CD4-positive, alpha-beta memory T cell (primary cell): ENCODE measurements around the gene DNAJB13. TPM values are rescaled to one million over a fixed set of nuclear protein-coding genes. Genes with fewer than 3 reads are reported as not detected.
A peak's percentile ranks its signal among the peaks of the same experiment; 100 is the strongest.

Experiments
- CTCF ChIA-PET: fragments of 350-600 bp; sonication (Branson Sonifier 250); formaldehyde crosslinking; loops from one replicate; lab custom pipeline; 2021; ENCODE audit warnings: inconsistent platforms; ENCODE audit not compliant: partially characterized antibody; lab: Charles Lee
- POLR2A ChIA-PET: fragments of 350-600 bp; sonication (Branson Sonifier 250); formaldehyde crosslinking; loops from one replicate; lab custom pipeline; 2021; ENCODE audit not compliant: partially characterized antibody; lab: Charles Lee
- DNase-seq, 5 donors: peaks; one replicate each; pipeline versions ENCODE4 v3.0.0 to v3.0.0-alpha.2; 2020 to 2022; ENCODE audit warnings: mixed read lengths in 1 of 5
- H3K27ac ChIP-seq: one replicate; pipeline ENCODE4 v1.7.0; 2013; ENCODE audit warnings: low read depth, low read length
- H3K27me3 ChIP-seq: 2 replicates; pipeline ENCODE4 v1.7.0; 2013; ENCODE audit warnings: mild to moderate bottlenecking, low read length, moderate library complexity; ENCODE audit not compliant: insufficient read depth
- H3K36me3 ChIP-seq: 2 replicates; pipeline ENCODE4 v1.7.0; 2013; ENCODE audit warnings: mild to moderate bottlenecking, low read length, moderate library complexity; ENCODE audit not compliant: insufficient read depth
- H3K4me1 ChIP-seq: 2 replicates; pipeline ENCODE4 v1.7.0; 2013; ENCODE audit warnings: mild to moderate bottlenecking, low read length, moderate library complexity; ENCODE audit not compliant: insufficient read depth
- H3K4me3 ChIP-seq, 2 donors: one replicate each; pipeline ENCODE4 v1.7.0; 2013; ENCODE audit warnings: low read length in 2 of 2, mild to moderate bottlenecking in 1 of 2
- H3K9me3 ChIP-seq, 2 donors: one replicate each; pipeline ENCODE4 v1.7.0; 2013; ENCODE audit warnings: low read length in 2 of 2, control low read depth in 1 of 2; ENCODE audit not compliant: control insufficient read depth in 1 of 2
- H3K27ac Mint-ChIP-seq, 7 donors: one replicate each; pipeline ENCODE4 v1.8.0; 2020 to 2021; ENCODE audit warnings: mixed read lengths in 7 of 7, mild to moderate bottlenecking in 6 of 7, inconsistent platforms in 3 of 7, moderate library complexity in 3 of 7
- H3K27me3 Mint-ChIP-seq, 2 donors: one replicate each; pipeline ENCODE4 v1.8.0; 2020 to 2021; ENCODE audit warnings: mixed read lengths in 2 of 2
- H3K36me3 Mint-ChIP-seq, 2 donors: one replicate each; pipeline ENCODE4 v1.8.0; 2020 to 2021; ENCODE audit warnings: mixed read lengths in 2 of 2, inconsistent platforms in 1 of 2, mild to moderate bottlenecking in 1 of 2
- H3K4me1 Mint-ChIP-seq, 4 donors: one replicate each; pipeline ENCODE4 v1.8.0; 2020 to 2021; ENCODE audit warnings: mixed read lengths in 4 of 4, mild to moderate bottlenecking in 1 of 4
- H3K4me3 Mint-ChIP-seq, 8 donors: one replicate each; pipeline ENCODE4 v1.8.0; 2020 to 2021; ENCODE audit warnings: mixed read lengths in 8 of 8, mild to moderate bottlenecking in 7 of 8, moderate library complexity in 6 of 8, inconsistent platforms in 3 of 8
- H3K9me3 Mint-ChIP-seq, 8 donors: one replicate each; pipeline ENCODE4 v1.8.0; 2020 to 2021; ENCODE audit warnings: mixed read lengths in 8 of 8, mild to moderate bottlenecking in 5 of 8, inconsistent platforms in 3 of 8, moderate library complexity in 1 of 8
- intact Hi-C: fragments of 100-400 bp; cut with micrococcal nuclease; formaldehyde crosslinking; loops from one replicate; pipeline ENCODE4 v1.15.1; 2023
- polyA plus RNA-seq, 2 donors: library from polyadenylated mRNA; unstranded; fragments of 300-500 nt; fragmentation: Illumina TruSeq; gene quantifications; one replicate each; pipeline ENCODE4 v1.2.3, GENCODE V29; 2021
- total RNA-seq, 2 experiments: library from RNA; stranded (reverse); gene quantifications; one replicate each; pipeline ENCODE4 v1.2.3, GENCODE V29; 2021

Gene DNAJB13
- total and polyA plus RNA-seq, 4 experiments from 2014 or later: 0.23 to 0.53 (median 0.30) TPM; not detected in 1

DNA sequence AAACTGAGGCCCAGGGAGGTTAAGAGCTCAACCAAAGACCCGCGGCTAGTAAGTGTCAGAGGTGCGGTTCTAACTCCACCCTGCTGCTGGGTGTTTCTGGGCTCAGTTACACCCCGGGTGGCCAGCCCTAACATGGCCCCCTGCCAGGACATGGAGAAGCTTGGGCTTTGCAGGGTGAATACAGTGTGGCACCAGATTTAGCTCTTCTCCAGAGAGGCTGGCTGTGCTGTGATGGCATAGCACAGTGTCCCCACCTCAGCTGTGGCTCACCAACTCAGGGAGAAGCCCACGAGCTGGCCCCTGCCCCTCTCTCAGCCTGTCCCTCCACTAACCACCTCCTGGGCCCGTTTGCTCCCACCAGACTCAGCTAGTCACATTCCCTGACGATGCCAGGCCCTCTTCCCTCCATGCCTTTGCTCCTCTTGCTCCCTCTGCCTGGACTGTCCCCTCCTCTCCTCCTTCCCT is 51.0 kb downstream of the DNAJB13 start:
- H3K4me1 ChIP-seq: peaks cover 62% of the 10 kb centered on the region
- no peaks in the 10 kb centered on the region for H3K9me3 Mint-ChIP-seq
- POLR2A ChIA-PET: interaction anchor here (4.7 to 35.3 kb wide), 2 partner anchors 12 to 21 kb away, joined by 39 to 2221 read pairs; partner anchors contain the start of gene UCP2
- no peak for DNase-seq
- peaks cover 20 to 24% of the 10 kb centered on the region in 2 donors for H3K36me3 Mint-ChIP-seq
- no peaks in the 10 kb centered on the region for H3K27me3 Mint-ChIP-seq
- CTCF ChIA-PET: interaction anchor here (1.0 to 4.9 kb wide), 4 partner anchors 10 to 37 kb away, joined by 3 to 38 read pairs (median 6); partner anchors contain the start of gene UCP2
- H3K9me3 ChIP-seq: no peaks in the 10 kb centered on the region
- no peak overlapping the region for H3K27ac ChIP-seq
- H3K4me3 Mint-ChIP-seq: peak overlapping the region in 1 of 8 donors; percentile 31
- H3K27ac Mint-ChIP-seq: peak overlapping the region in 3 of 7 donors; percentile 12 to 82 (median 25)
- no peak overlapping the region for H3K4me3 ChIP-seq
- H3K4me1 Mint-ChIP-seq: peaks cover 51 to 81% (median 64%) of the 10 kb centered on the region in 4 donors
- H3K27me3 ChIP-seq: no peaks in the 10 kb centered on the region
- intact Hi-C loops: no loop called here
- no peaks in the 10 kb centered on the region for H3K36me3 ChIP-seq

DNA sequence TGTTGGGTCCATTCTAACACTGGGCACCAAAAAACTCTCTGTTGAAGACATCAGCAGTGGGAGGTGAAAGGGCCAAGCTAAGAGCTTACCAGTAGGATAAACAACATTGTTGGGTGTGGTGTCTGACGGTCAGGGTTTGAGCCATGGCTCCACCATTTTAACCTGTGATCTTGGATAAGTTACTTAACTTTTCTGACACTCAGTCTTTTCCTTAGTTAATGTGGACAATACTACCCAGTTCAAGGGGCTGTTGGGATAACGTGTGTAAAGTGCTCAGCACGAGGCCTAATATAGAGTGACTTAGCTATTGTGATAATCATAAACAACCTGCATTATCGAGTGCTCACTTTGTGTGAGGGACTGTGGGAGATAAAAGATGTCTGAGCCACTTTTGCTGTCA is 52.0 kb downstream of the DNAJB13 start:
- H3K27ac Mint-ChIP-seq: peak overlapping the region in 4 of 7 donors; percentile 81 to 99 (median 94)
- no peak overlapping the region for H3K4me3 ChIP-seq
- peaks cover 20 to 24% of the 10 kb centered on the region in 2 donors for H3K36me3 Mint-ChIP-seq
- intact Hi-C loops: no loop called here
- ChIA-PET CTCF (interaction anchor here (1.0 to 4.9 kb wide), 4 partner anchors 22 to 42 kb away, joined by 3 to 38 read pairs (median 5); partner anchors contain the start of gene UCP2), POLR2A (interaction anchor here (4.7 to 35.3 kb wide), 2 partner anchors 11 to 22 kb away, joined by 39 to 2221 read pairs; partner anchors contain the start of gene UCP2)
- H3K27me3 ChIP-seq: no peaks in the 10 kb centered on the region
- no peaks in the 10 kb centered on the region for H3K9me3 Mint-ChIP-seq
- no peak for DNase-seq
- peaks cover 62% of the 10 kb centered on the region for H3K4me1 ChIP-seq
- H3K4me1 Mint-ChIP-seq: peaks cover 48 to 80% (median 62%) of the 10 kb centered on the region in 4 donors
- no peaks in the 10 kb centered on the region for H3K27me3 Mint-ChIP-seq
- H3K9me3 ChIP-seq: no peaks in the 10 kb centered on the region
- no peaks in the 10 kb centered on the region for H3K36me3 ChIP-seq
- H3K27ac ChIP-seq: no peak overlapping the region
- H3K4me3 Mint-ChIP-seq: no peak overlapping the region

DNA sequence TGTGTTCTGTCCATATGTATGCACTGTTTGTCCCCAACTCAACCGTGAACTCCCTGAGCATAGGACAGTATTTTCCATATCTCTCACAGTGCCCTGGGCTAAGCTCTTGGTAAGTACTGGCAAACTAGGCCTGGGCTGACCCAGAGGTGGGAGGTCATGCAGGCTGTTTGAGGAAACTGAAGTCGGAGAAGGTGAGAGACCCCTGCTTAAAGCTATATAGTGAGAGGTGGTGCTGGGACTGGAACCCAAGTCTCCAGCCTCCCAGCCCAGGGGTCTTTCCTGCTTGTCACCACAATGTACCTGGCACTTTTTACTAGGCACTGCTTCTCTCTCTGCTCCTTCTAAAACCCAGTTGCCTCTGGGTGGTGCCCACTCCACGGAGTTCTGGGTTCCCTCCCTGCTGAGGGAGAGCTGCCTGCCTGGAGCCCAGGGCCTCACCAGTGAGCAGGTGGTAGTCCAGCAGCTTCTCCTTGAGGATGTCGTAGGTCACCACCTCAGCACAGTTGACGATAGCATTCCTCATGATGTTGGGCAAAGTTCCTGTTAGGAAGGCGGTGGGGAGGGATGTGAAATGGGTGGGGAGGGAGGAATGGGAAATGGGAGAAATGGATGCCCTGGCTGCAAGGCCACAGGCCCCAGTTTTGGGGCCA is 53.3 kb downstream of the DNAJB13 start:
- H3K27me3 Mint-ChIP-seq: no peaks in the 10 kb centered on the region
- Histone ChIP-seq H3K9me3 (no peaks in the 10 kb centered on the region), H3K27me3 (no peaks in the 10 kb centered on the region), H3K36me3 (no peaks in the 10 kb centered on the region), H3K4me3 (no peak overlapping the region), H3K4me1 (peaks cover 71% of the 10 kb centered on the region), H3K27ac (peak overlapping the region; percentile 60)
- ChIA-PET CTCF (interaction anchor here (0.8 to 4.9 kb wide), 15 partner anchors 9 to 85 kb away, joined by 3 to 38 read pairs (median 5); partner anchors contain the start of gene UCP2), POLR2A (interaction anchor here (0.7 to 35.3 kb wide), 5 partner anchors 9 to 44 kb away, joined by 3 to 2221 read pairs (median 9); partner anchors contain the start of gene UCP2)
- peak in 1 of 5 donors; percentile 27 for DNase-seq
- no peaks in the 10 kb centered on the region for H3K9me3 Mint-ChIP-seq
- peak overlapping the region; percentile 91 to 99 (median 97) for H3K27ac Mint-ChIP-seq
- intact Hi-C loops: loop anchor here (2.0 kb wide), 1 partner anchor 29 kb away; no protein-coding TSS in a partner anchor
- peaks cover 54 to 88% (median 70%) of the 10 kb centered on the region in 4 donors for H3K4me1 Mint-ChIP-seq
- peaks cover 20 to 24% of the 10 kb centered on the region in 2 donors for H3K36me3 Mint-ChIP-seq
- peak overlapping the region in 2 of 8 donors; percentile 13 to 90 for H3K4me3 Mint-ChIP-seq

DNA sequence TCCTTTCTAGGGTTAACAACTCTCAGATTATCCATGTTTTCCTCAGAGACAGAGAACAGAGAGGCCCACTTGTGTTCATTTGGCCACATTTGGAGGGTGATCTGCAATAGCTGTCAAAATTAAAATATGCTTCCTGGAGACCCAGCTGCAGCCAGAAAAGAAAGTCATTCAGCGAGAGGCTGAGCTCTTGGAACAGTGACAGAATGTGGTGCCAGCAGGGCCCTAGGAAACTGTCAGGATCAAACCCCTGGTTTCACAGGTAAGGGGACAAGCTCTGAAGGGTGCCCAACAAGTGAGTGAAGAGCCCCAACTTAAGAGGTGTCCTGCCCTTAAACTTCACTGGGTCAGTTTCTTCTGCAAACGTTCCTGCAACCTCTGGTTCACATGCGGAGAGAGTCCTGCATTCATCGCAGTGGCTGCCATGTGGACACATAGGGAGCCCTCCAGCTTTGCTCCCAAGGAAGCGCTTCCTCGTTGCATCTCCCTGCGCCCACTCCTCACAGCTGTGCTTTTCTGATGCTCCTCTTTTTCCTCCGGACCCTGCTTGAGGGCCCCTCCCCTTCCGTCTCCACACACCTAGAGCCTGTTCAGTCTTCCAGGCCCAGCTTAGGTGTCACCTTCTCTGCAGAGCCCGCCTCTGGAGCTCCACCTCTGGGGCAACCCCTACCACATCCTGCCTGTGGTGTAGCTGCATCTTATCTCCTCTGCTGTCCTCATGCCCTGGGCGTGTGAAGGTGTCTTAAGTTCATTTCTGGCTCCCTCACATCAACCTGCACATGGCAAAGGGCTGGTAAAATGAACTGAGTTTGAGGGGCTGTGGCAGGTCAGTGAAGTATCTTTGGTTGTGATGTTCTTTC is 54.2 kb downstream of the DNAJB13 start:
- Mint-ChIP-seq H3K4me3 (peak overlapping the region; percentile 79 to 91 (median 86)), H3K27ac (peak overlapping the region; percentile 91 to 99 (median 97)), H3K36me3 (peaks cover 20 to 24% of the 10 kb centered on the region in 2 donors), H3K4me1 (peaks cover 55 to 82% (median 71%) of the 10 kb centered on the region in 4 donors), H3K9me3 (no peaks in the 10 kb centered on the region), H3K27me3 (no peaks in the 10 kb centered on the region)
- POLR2A ChIA-PET: interaction anchor here (0.7 to 35.3 kb wide), 11 partner anchors 9 to 127 kb away, joined by 3 to 2221 read pairs (median 5); partner anchors contain the start of gene UCP2
- Histone ChIP-seq H3K27me3 (no peaks in the 10 kb centered on the region), H3K9me3 (no peaks in the 10 kb centered on the region), H3K4me3 (peak overlapping the region; percentile 18 to 50), H3K36me3 (no peaks in the 10 kb centered on the region), H3K4me1 (peaks cover 72% of the 10 kb centered on the region), H3K27ac (peak overlapping the region; percentile 60)
- intact Hi-C loops: loop anchor here (1.0 to 2.0 kb wide), 5 partner anchors 10 to 41 kb away; no protein-coding TSS in a partner anchor
- peak; percentile 88 to 95 (median 91) for DNase-seq
- CTCF ChIA-PET: interaction anchor here (0.8 to 4.9 kb wide), 20 partner anchors 10 to 85 kb away, joined by 3 to 38 read pairs (median 4); partner anchors contain the start of gene UCP2

DNA sequence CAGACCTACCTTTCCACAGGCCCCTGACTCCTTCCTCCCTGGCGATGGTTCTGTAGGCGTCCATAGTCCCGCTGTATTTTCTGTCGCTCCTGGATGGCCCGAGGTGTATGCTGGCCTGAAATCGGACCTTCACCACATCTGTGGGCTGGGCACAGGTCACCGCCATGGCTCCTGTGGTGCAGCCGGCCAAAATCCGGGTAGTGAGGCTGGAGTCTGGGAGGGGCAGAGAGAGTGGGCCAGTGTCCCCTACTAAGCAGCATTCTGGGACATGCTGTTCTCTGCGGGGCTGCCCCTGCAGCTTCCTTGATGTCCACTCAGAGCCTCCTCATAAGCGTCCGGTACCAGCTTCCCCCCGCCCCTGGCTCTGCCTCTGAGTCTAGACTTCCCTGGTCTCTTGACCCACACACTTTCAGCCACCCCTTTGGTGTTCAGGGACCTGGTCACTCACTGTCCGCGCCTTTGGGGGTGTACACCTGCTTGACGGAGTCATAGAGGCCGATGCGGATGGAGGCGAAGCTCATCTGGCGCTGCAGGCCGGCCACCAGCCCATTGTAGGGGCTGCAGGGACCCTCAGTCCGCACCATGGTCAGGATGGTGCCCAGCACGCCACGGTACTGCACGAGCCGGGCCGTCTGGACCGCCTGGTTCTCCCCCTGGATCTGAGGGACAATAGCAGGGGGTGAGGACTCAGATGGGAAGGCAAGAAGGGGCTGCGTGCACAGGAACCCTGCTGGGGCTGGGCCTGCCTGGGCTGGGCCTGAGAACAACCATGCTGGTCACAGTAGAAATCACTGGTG is 55.1 kb downstream of the DNAJB13 start:
- Histone ChIP-seq H3K4me3 (peak overlapping the region in 1 of 2 donors; percentile 5), H3K9me3 (no peaks in the 10 kb centered on the region), H3K36me3 (no peaks in the 10 kb centered on the region), H3K27ac (peak overlapping the region; percentile 60), H3K27me3 (no peaks in the 10 kb centered on the region), H3K4me1 (peaks cover 80% of the 10 kb centered on the region)
- H3K36me3 Mint-ChIP-seq: peaks cover 20% of the 10 kb centered on the region in 2 donors
- POLR2A ChIA-PET: interaction anchor here (0.8 to 35.3 kb wide), 8 partner anchors 8 to 38 kb away, joined by 3 to 2221 read pairs (median 5); partner anchors contain the start of gene UCP2
- no peaks in the 10 kb centered on the region for H3K9me3 Mint-ChIP-seq
- peak overlapping the region; percentile 91 to 99 (median 97) for H3K27ac Mint-ChIP-seq
- H3K4me1 Mint-ChIP-seq: peaks cover 62 to 87% (median 70%) of the 10 kb centered on the region in 4 donors
- no peak for DNase-seq
- H3K4me3 Mint-ChIP-seq: peak overlapping the region in 6 of 8 donors; percentile 33 to 91 (median 86)
- CTCF ChIA-PET: interaction anchor here (0.9 to 4.9 kb wide), 15 partner anchors 9 to 44 kb away, joined by 3 to 38 read pairs (median 5); partner anchors contain the start of gene UCP2
- intact Hi-C loops: loop anchor here (1.0 to 2.0 kb wide), 5 partner anchors 11 to 42 kb away; no protein-coding TSS in a partner anchor
- H3K27me3 Mint-ChIP-seq: no peaks in the 10 kb centered on the region
